Measurements from ENCODE around the gene CERS4. TPM values are rescaled to one million over a fixed set of nuclear protein-coding genes. Genes with fewer than 3 reads are reported as not detected.

The CERS4 gene
- total RNA-seq, 1 experiment from 2014 or later, result 11.6 TPM

DNA sequence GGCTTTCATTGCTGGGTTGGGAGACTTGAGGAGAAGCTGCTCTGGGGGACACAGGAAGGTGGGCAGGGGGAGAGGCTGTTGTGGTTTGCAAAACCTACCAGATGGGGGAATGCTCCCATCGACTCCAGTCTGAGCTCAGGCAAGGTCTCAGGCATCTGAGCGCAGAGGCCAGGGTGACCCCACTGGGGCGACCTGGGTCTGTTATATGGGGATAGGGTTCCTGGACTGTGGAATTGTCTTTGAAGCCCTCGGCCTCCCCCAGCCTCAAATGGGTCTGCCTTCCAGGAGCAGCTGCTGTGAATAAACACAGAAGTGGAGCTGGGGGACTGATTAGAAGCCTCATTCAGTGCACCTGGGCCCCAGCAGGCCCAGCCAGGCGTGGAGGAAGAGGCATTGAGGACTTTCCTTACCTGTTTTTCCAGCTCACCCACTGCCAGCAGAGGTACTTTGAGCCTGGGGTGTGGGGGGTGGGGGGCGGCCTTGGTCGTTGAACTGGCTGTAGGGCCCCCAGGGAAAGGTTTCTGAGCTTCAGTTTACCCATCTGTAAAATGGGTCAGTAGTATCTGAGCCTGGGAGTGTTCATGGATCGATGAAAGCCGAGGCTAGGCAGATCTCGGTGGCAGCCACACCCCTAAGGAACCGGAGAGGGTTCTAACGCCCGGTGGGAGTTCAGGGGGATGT, 1.4 kb downstream of the CERS4 start:
- H3K27ac ChIP-seq (ENCODE audit: low read length), result no peak overlapping the region
- no peaks in the 10 kb centered on the region for H3K9me3 ChIP-seq (ENCODE audit: control insufficient read depth, insufficient read depth, low read depth, low read length)
- TF ChIP-seq TCF7L2 (IDR thresholded peaks at IDR 0.05; ENCODE audit: low read depth, low read length) (no peak), SIN3A (IDR thresholded peaks at IDR 0.05; ENCODE audit: borderline replicate concordance, insufficient read depth, low read depth, low read length) (no peak), POLR2AphosphoS5 (IDR thresholded peaks at IDR 0.05; ENCODE audit: low read depth, low read length) (no peak)
- TF ChIP-seq, protein P1, sequence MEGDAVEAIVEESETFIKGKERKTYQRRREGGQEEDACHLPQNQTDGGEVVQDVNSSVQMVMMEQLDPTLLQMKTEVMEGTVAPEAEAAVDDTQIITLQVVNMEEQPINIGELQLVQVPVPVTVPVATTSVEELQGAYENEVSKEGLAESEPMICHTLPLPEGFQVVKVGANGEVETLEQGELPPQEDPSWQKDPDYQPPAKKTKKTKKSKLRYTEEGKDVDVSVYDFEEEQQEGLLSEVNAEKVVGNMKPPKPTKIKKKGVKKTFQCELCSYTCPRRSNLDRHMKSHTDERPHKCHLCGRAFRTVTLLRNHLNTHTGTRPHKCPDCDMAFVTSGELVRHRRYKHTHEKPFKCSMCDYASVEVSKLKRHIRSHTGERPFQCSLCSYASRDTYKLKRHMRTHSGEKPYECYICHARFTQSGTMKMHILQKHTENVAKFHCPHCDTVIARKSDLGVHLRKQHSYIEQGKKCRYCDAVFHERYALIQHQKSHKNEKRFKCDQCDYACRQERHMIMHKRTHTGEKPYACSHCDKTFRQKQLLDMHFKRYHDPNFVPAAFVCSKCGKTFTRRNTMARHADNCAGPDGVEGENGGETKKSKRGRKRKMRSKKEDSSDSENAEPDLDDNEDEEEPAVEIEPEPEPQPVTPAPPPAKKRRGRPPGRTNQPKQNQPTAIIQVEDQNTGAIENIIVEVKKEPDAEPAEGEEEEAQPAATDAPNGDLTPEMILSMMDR (IDR thresholded peaks at IDR 0.05), result no peak
- TF ChIP-seq, protein P2, sequence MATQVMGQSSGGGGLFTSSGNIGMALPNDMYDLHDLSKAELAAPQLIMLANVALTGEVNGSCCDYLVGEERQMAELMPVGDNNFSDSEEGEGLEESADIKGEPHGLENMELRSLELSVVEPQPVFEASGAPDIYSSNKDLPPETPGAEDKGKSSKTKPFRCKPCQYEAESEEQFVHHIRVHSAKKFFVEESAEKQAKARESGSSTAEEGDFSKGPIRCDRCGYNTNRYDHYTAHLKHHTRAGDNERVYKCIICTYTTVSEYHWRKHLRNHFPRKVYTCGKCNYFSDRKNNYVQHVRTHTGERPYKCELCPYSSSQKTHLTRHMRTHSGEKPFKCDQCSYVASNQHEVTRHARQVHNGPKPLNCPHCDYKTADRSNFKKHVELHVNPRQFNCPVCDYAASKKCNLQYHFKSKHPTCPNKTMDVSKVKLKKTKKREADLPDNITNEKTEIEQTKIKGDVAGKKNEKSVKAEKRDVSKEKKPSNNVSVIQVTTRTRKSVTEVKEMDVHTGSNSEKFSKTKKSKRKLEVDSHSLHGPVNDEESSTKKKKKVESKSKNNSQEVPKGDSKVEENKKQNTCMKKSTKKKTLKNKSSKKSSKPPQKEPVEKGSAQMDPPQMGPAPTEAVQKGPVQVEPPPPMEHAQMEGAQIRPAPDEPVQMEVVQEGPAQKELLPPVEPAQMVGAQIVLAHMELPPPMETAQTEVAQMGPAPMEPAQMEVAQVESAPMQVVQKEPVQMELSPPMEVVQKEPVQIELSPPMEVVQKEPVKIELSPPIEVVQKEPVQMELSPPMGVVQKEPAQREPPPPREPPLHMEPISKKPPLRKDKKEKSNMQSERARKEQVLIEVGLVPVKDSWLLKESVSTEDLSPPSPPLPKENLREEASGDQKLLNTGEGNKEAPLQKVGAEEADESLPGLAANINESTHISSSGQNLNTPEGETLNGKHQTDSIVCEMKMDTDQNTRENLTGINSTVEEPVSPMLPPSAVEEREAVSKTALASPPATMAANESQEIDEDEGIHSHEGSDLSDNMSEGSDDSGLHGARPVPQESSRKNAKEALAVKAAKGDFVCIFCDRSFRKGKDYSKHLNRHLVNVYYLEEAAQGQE (IDR thresholded peaks at IDR 0.05; ENCODE audit: insufficient read depth in 1 of 2, low read depth in 2 of 2, low read length in 1 of 2), result no peak
- H3K4me1 ChIP-seq (ENCODE audit: control insufficient read depth, insufficient read depth, low read length), result peaks cover 4% of the 10 kb centered on the region; the same call in 1 of the 2 replicates
- peak overlapping the region in 1 of 2 experiments; percentile 57; a peak in 3 of 4 replicates for H3K4me3 ChIP-seq (ENCODE audit: low read depth in 2 of 2, low read length in 2 of 2)
- intact Hi-C loops (cut with micrococcal nuclease; ENCODE audit: unreplicated experiment) (no loop called here), in situ Hi-C loops (cut with HindIII; ENCODE audit: low pct_unique_long_range_greater_than_20kb, low sequenced_read_pairs) (no loop called here)
- no peaks in the 10 kb centered on the region for H3K27me3 ChIP-seq (ENCODE audit: control insufficient read depth, insufficient read depth, low read length)
- no peak for DNase-seq (ENCODE audit: low read depth, low spot score)
- no TSS peak for BruUV-seq (replicated peaks)
- POLR2A ChIA-PET, result no interaction called here
- ATAC-seq, result no peak
- CTCF ChIA-PET, result no interaction called here
- H3K36me3 ChIP-seq (ENCODE audit: control insufficient read depth, insufficient read depth, low read length), result no peaks in the 10 kb centered on the region

DNA sequence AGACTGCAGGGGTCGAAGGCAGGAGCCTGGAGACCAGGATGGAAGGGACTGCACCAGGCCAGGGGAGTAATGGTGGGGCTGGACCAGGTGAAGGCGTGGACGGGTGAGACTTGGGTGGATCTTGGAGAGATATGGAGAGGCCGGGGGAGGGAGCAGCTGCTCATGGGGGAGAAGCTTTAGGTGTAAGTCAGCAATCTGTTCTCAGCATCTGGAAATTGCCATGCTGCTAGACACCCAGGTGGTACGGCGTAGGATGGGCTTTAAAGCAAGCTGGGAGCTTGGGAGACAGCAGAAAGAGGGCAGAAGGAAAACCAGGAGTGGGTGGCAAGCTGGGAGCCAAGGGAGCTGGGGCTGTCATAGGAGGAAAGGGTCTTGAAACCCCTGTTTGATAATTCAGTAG, 3.0 kb downstream of the CERS4 start:
- intact Hi-C loops (cut with micrococcal nuclease; ENCODE audit: unreplicated experiment) (no loop called here), in situ Hi-C loops (cut with HindIII; ENCODE audit: low pct_unique_long_range_greater_than_20kb, low sequenced_read_pairs) (no loop called here)
- DNase-seq (ENCODE audit: low read depth, low spot score) (no peak), ATAC-seq (no peak)
- Histone ChIP-seq H3K9me3 (ENCODE audit: control insufficient read depth, insufficient read depth, low read depth, low read length) (no peaks in the 10 kb centered on the region), H3K36me3 (ENCODE audit: control insufficient read depth, insufficient read depth, low read length) (no peaks in the 10 kb centered on the region), H3K4me1 (ENCODE audit: control insufficient read depth, insufficient read depth, low read length) (peaks cover 4% of the 10 kb centered on the region; the same call in 1 of the 2 replicates), H3K27me3 (ENCODE audit: control insufficient read depth, insufficient read depth, low read length) (no peaks in the 10 kb centered on the region), H3K27ac (ENCODE audit: low read length) (no peak overlapping the region), H3K4me3 (ENCODE audit: low read depth in 2 of 2, low read length in 2 of 2) (no peak overlapping the region)
- CTCF ChIA-PET, result interaction anchor here (0.6 kb wide), 1 partner anchor 58 kb away, joined by 6 read pairs; no protein-coding TSS in a partner anchor
- POLR2A ChIA-PET, result interaction anchor here (0.6 kb wide), 1 partner anchor 144 kb away, joined by 5 read pairs; no protein-coding TSS in a partner anchor
- BruUV-seq (replicated peaks), result no TSS peak
- TF ChIP-seq TCF7L2 (IDR thresholded peaks at IDR 0.05; ENCODE audit: low read depth, low read length) (no peak), SIN3A (IDR thresholded peaks at IDR 0.05; ENCODE audit: borderline replicate concordance, insufficient read depth, low read depth, low read length) (no peak), POLR2AphosphoS5 (IDR thresholded peaks at IDR 0.05; ENCODE audit: low read depth, low read length) (no peak)
- TF ChIP-seq, protein P1 (IDR thresholded peaks at IDR 0.05), result no peak
- TF ChIP-seq, protein P2 (IDR thresholded peaks at IDR 0.05; ENCODE audit: insufficient read depth in 1 of 2, low read depth in 2 of 2, low read length in 1 of 2), result no peak
